Astrocyte of the spinal cord (primary cell): ENCODE data around the gene CEMIP2.

Experiments
- DNase-seq: peaks from one replicate; pipeline ENCODE4 v3.0.0; 2011; ENCODE audit warnings: low read depth, low spot score
- H3K4me3 ChIP-seq: 2 replicates; pipeline ENCODE4 v1.5.1; 2011; ENCODE audit warnings: low read depth, mild to moderate bottlenecking, low read length, moderate library complexity
- CTCF ChIP-seq: IDR thresholded peaks from 2 replicates; pipeline ENCODE4 v1.5.1; 2012; ENCODE audit warnings: low read depth, mild to moderate bottlenecking, low read length, inconsistent platforms
- in situ Hi-C: cut with HindIII; loops from 2 replicates; pipeline ENCODE4 v1.10.0; 2017; ENCODE audit warnings: low sequenced_read_pairs

The CEMIP2 gene

GRCh38 chr9:71642056-71642455, 126.3 kb downstream of the CEMIP2 start:
- TF ChIP-seq CTCF: no peak
- in situ Hi-C loops: no loop called here

DNA sequence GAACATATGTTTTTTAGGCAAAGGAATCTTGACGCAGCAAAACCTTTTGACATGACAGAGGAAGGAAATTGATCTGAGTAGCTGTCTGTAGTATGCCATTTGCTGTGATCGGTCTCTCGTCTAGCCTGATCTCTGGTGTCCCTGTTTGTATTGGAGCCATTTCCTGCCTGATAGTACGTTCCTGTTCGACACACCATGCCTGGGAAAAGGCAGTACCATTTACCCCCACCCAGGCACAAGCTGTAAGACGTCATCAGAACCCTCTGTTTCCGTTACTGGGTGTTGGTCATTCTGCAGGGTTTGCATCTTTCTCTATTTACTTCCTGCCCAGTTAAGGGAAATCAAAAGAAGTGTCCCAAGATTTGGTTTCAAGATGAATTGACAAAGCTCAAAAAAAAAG, 129.7 kb downstream of the CEMIP2 start:
- H3K4me3 ChIP-seq: no peak overlapping the region
- in situ Hi-C loops: no loop called here
- TF ChIP-seq CTCF: no peak

More at GRCh38 chr9:71642056-71642455, 126.3 kb downstream of the CEMIP2 start:
- no peak for DNase-seq
- H3K4me3 ChIP-seq: no peak overlapping the region

GRCh38 chr9:71637926-71638325, 130.4 kb downstream of the CEMIP2 start:
- H3K4me3 ChIP-seq: no peak overlapping the region
- in situ Hi-C loops: no loop called here
- no peak for TF ChIP-seq CTCF
- DNase-seq: no peak

More for the DNA sequence above, 129.7 kb downstream of the CEMIP2 start:
- DNase-seq: no peak

- DNase-seq: no peak
- TF ChIP-seq CTCF: no peak
- in situ Hi-C loops: no loop called here
- H3K4me3 ChIP-seq: no peak overlapping the region
Observed at GRCh38 chr9:71637375-71637774, 130.9 kb downstream of the CEMIP2 start.

- no peak for TF ChIP-seq CTCF
- in situ Hi-C loops: no loop called here
- no peak for DNase-seq
- H3K4me3 ChIP-seq: no peak overlapping the region
Observed at GRCh38 chr9:71636143-71636839, 132.0 kb downstream of the CEMIP2 start.

DNA sequence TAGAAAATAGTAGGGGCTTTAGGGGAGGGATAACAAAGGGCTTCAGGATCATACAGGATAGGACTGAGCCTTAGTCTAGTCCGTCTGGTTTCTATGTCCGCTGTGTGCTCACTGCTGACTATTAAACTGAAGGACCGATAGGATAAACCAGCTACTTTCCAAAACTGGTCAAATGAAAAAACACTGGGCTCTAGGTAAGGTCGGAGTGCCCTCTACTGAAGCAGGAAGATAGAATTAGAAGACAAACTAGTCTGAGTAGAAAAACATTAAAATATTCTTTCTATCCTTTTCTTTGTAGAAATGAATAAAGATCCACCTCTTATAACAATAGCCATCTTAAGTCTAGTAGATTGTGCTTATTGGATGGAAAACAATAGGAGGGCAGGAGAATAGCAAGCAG, 133.6 kb downstream of the CEMIP2 start:
- no peak for TF ChIP-seq CTCF
- no peak for DNase-seq
- H3K4me3 ChIP-seq: no peak overlapping the region
- in situ Hi-C loops: no loop called here
